Dendritic cell treated with granulocyte-macrophage colony-stimulating factor and Interleukin-4, amounts not matched to agents 40 ng/mL and 50 ng/mL, for 4 days (primary cell): Measurements from ENCODE around the gene UACA.

ENCODE experiments used
- H3K27ac Mint-ChIP-seq: one replicate; pipeline ENCODE4 v1.8.0; 2022; ENCODE audit warnings: mild to moderate bottlenecking, mixed read lengths
- H3K27me3 Mint-ChIP-seq: one replicate; pipeline ENCODE4 v1.8.0; 2022; ENCODE audit warnings: mild to moderate bottlenecking, mixed read lengths
- H3K36me3 Mint-ChIP-seq: one replicate; pipeline ENCODE4 v1.8.0; 2022; ENCODE audit warnings: low read depth, mixed read lengths
- H3K4me1 Mint-ChIP-seq: one replicate; pipeline ENCODE4 v1.8.0; 2022; ENCODE audit warnings: low read depth, mixed read lengths
- H3K4me3 Mint-ChIP-seq: one replicate; pipeline ENCODE4 v1.8.0; 2022; ENCODE audit warnings: mild to moderate bottlenecking, moderate library complexity, mixed read lengths
- H3K9me3 Mint-ChIP-seq: one replicate; pipeline ENCODE4 v1.8.0; 2022; ENCODE audit warnings: mixed read lengths
- intact Hi-C: fragments of 100-400 bp; cut with micrococcal nuclease; formaldehyde crosslinking; loops from one replicate; pipeline ENCODE4 v1.15.0; 2022

UACA gene

DNA sequence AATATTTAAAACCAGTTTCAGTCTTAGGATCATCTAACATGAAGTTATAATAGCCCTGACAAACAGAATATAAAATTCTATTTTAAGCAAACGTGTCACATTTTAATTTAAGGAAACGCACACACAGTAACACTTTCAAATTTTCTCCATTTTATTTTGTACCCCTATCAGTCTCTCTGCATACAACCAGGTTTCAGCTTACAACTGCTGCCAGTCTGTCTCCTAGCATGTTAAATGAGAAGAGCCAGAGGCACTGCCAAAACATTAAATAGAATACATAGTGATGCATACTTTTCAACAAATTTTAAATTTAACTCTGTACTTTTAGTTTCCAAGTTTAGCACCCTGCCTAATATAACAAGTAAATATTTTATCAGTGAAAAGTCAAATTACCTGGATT is 60.8 kb downstream of the UACA start:
- Mint-ChIP-seq H3K9me3 (no peaks in the 10 kb centered on the region), H3K36me3 (no peaks in the 10 kb centered on the region), H3K27ac (no peak overlapping the region), H3K27me3 (peaks cover 7% of the 10 kb centered on the region), H3K4me1 (no peaks in the 10 kb centered on the region), H3K4me3 (no peak overlapping the region)
- intact Hi-C loops: no loop called here

DNA sequence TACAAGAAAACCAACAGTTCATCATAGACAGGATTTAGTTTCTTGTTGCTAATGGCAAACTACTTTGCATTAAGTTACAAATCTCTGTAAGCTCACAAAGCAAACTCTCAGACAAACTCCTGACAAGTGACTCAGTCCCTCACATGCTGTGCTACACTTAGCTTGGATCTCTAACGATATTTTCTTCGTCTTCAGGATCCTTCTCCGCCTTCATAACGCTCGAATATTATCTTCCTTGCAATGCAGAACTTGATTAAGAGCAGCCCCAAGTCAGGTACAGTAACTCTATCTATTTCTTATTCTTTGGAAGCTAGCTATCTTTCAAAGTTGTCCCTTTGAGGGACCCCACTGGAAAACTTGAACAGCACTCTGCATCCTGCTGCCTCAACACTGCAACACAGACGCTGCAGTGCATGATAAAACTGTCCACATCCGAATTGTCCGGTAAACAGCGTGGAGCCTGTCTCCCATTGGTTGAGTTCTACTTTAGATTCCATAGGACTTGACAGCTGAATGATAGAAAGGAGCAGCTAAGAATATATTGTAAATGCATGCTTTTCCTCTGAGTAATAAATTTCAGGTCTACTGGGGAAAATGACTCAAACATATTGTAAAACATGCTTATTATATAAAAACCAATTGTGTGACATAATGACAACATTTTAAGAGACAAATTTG is 61.3 kb downstream of the UACA start:
- intact Hi-C loops: no loop called here
- Mint-ChIP-seq H3K9me3 (no peaks in the 10 kb centered on the region), H3K36me3 (no peaks in the 10 kb centered on the region), H3K4me3 (no peak overlapping the region), H3K4me1 (no peaks in the 10 kb centered on the region), H3K27me3 (peaks cover 7% of the 10 kb centered on the region), H3K27ac (no peak overlapping the region)

DNA sequence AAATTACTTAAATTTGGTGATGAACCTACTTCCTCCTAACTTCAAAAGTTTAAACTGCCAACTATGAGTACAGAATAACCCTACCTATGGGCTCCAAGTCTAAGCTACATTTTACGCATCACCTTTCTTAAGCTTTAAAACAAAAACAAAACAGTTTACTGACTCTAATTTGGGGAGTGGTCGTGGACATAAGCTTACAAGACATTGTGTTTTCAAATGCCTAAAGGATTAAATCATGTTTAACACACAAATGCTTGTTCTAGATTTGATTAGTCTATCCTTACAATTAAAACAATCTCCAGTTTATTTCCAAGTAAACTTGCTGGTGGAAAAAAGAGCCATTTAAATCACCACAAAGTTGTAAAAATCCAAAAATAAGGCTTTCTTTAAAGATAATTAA is 62.2 kb downstream of the UACA start:
- peaks cover 7% of the 10 kb centered on the region for H3K27me3 Mint-ChIP-seq
- no peak overlapping the region for H3K4me3 Mint-ChIP-seq
- H3K9me3 Mint-ChIP-seq: no peaks in the 10 kb centered on the region

DNA sequence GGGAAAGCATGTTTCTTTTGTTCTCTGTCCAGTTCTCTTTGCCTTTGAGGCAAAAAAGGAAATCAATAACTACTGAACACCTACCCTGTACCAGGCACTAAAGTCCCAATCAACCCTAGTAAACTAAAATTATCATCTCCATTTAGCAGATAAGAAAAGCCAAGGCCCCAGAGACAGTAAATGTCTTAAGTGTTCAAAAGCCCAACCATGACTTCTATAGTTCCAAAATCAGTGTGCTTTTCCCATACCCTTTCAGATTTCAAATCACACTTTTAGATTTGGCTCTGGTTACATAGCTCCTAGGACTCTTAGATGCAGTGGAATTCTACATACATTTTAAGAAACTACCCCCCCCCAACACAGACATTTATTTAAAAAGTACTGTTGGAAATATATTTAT is 63.5 kb downstream of the UACA start:
- Mint-ChIP-seq H3K27me3 (peaks cover 7% of the 10 kb centered on the region), H3K4me1 (no peaks in the 10 kb centered on the region), H3K9me3 (no peaks in the 10 kb centered on the region), H3K4me3 (no peak overlapping the region), H3K27ac (no peak overlapping the region), H3K36me3 (no peaks in the 10 kb centered on the region)
- intact Hi-C loops: no loop called here

More for the DNA sequence above, 62.2 kb downstream of the UACA start:
- Mint-ChIP-seq H3K4me1 (no peaks in the 10 kb centered on the region), H3K27ac (no peak overlapping the region), H3K36me3 (no peaks in the 10 kb centered on the region)
- intact Hi-C loops: no loop called here

DNA sequence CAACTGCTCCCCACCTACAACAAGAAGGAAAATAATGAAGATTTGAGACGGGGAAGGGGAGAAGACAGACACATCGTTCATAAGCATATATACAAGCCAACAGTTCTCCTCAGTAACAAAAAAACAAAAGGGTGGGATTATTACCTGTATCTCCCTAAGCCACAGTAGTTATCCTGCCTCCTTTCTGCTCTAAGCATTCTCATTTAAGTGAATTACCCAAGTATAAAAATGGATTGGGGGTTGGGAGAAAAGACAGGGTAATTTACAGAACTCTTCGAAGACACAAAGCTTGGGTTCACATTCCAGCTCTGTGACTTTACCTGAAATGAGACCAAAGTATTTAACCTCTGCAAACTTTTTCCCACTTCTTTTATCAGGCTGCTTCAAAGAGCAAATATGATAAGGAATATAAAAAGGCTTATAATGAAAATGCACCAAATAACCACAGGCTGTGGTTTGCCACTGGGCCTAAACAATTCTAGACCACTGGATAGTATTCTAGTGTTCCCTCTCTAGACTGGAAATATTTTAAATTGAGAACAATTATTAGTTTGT is 64.4 kb downstream of the UACA start:
- Mint-ChIP-seq H3K27ac (no peak overlapping the region), H3K4me1 (no peaks in the 10 kb centered on the region), H3K27me3 (peaks cover 6% of the 10 kb centered on the region), H3K9me3 (no peaks in the 10 kb centered on the region), H3K36me3 (no peaks in the 10 kb centered on the region), H3K4me3 (no peak overlapping the region)
- intact Hi-C loops: no loop called here

DNA sequence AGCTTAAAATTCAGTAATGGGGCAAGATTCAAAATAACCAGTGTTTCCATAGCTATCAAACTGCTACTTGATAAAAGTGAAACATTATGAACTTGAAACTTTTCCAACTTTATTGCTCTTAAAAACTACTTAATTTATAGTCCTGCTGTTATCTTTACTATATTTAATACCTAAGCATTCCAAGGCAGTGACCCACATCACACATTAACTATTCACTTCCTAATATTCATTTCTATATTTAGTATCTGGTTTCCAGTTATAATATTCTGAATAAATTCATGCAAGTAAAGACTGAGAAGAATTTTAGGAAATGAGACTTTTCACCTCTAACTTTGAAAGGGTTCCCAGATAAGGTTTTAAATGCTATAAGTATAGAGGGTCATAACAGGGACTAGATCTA is 64.9 kb downstream of the UACA start:
- Mint-ChIP-seq H3K27ac (no peak overlapping the region), H3K4me3 (no peak overlapping the region), H3K27me3 (peaks cover 3% of the 10 kb centered on the region), H3K9me3 (no peaks in the 10 kb centered on the region), H3K36me3 (no peaks in the 10 kb centered on the region), H3K4me1 (no peaks in the 10 kb centered on the region)
- intact Hi-C loops: no loop called here

DNA sequence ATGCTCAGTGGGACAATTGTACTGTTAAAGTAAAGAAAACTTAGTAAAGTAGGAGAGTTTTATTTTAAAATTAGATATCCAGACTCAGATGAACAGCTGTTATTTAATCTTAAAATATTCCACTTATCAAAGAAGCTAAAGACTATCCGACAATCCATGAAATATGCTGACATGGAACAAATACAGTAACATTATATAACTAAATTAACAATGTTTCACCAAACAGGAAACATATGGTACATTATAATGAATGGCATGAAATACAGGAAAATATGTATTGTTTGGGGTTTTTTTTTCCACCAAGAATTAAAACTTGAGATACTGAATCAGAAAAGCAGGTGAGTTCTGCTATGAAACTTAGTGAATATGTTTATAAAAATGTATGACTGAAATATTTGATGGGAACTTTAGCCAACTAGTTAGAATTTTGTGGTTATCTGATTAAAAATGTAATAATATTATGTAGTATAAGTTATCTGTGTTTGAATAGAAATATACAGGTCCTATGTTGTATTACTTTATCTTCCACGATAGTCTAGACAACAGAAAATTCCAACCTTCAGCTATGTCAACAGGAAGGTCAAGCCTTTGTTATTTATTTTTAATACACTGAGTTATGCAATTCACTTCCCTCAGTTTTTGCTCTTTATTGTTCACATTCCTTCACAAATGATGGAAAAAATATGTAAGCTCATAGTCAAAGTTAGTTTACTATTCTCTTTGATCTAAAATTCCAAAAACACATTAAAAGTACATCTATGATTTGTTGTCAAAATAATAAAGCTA is 72.7 kb downstream of the UACA start:
- no peak overlapping the region for H3K4me3 Mint-ChIP-seq
- no peaks in the 10 kb centered on the region for H3K4me1 Mint-ChIP-seq
- H3K27me3 Mint-ChIP-seq: no peaks in the 10 kb centered on the region
- H3K36me3 Mint-ChIP-seq: peaks cover 7% of the 10 kb centered on the region
- intact Hi-C loops: no loop called here
- no peaks in the 10 kb centered on the region for H3K9me3 Mint-ChIP-seq
- H3K27ac Mint-ChIP-seq: no peak overlapping the region

DNA sequence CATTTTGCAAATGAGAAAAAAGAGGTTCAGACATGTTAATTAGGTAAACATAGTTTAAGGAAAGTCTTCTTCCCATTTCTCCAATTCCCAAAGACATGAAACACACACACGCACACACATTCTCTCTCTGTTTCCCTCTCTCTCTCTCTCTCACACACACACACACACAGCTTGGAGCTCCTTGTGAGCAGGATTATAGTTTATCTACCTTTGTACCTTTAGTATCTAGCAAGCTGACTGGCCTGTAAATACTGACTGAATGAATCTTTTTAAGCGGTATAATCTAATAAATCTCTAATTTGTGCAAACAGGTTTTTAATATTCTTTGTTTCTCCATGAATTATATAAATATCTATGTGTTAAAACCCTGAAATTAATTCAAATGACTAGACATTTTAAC is 73.3 kb downstream of the UACA start:
- Mint-ChIP-seq H3K36me3 (peaks cover 7% of the 10 kb centered on the region), H3K4me1 (no peaks in the 10 kb centered on the region)

DNA sequence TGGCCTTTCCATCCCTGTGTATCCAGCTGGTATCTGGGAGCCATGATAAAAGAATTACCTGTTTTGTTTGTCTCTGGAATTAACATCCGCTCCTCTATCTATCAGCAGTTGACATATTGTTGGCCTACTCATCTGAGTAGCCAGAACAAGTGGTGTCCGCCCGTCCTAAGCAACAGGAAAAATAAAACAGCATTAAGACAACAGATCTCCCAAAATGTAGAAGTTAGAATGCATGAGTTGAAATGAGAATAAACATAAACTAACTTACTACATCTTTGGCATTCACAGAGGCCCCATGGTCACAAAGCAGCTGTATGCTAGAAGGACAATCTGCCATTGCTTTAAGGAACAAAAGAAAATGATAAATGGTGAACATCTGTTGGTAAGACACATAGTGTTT is 75.9 kb downstream of the UACA start:
- intact Hi-C loops: no loop called here
- no peak overlapping the region for H3K4me3 Mint-ChIP-seq
- H3K27ac Mint-ChIP-seq: no peak overlapping the region
- no peaks in the 10 kb centered on the region for H3K27me3 Mint-ChIP-seq
- no peaks in the 10 kb centered on the region for H3K9me3 Mint-ChIP-seq
- H3K36me3 Mint-ChIP-seq: peaks cover 7% of the 10 kb centered on the region
- H3K4me1 Mint-ChIP-seq: no peaks in the 10 kb centered on the region

More for the DNA sequence above, 73.3 kb downstream of the UACA start:
- no peaks in the 10 kb centered on the region for H3K27me3 Mint-ChIP-seq
- no peak overlapping the region for H3K4me3 Mint-ChIP-seq
- H3K9me3 Mint-ChIP-seq: no peaks in the 10 kb centered on the region
- H3K27ac Mint-ChIP-seq: no peak overlapping the region
- intact Hi-C loops: no loop called here

DNA sequence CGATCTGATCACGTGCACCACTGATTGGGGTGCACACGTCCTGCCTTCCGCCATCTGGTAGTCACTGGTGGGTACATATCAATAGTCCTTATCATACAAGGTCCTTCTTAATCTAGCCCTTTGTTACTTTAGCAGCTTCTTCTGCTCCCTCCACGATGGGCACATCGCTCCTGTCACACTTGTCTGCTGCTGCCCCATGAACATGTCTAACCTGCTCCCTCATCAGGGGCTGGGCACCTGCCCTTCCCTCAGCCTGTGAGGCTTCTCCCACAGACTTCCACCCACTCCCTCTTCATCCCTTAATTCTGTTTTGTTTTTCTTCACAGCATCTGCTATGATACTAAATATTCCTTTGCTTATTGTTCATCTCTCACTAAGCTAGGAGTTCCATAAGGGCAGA is 82.5 kb downstream of the UACA start:
- H3K9me3 Mint-ChIP-seq: no peaks in the 10 kb centered on the region
- peaks cover 5% of the 10 kb centered on the region for H3K4me1 Mint-ChIP-seq
- intact Hi-C loops: loop anchor here (1.0 kb wide), 1 partner anchor 131 kb away; no protein-coding TSS in a partner anchor
- H3K36me3 Mint-ChIP-seq: peaks cover 5% of the 10 kb centered on the region
- peak overlapping the region; percentile 2 for H3K27ac Mint-ChIP-seq
- H3K27me3 Mint-ChIP-seq: peaks cover 3% of the 10 kb centered on the region
- H3K4me3 Mint-ChIP-seq: no peak overlapping the region

DNA sequence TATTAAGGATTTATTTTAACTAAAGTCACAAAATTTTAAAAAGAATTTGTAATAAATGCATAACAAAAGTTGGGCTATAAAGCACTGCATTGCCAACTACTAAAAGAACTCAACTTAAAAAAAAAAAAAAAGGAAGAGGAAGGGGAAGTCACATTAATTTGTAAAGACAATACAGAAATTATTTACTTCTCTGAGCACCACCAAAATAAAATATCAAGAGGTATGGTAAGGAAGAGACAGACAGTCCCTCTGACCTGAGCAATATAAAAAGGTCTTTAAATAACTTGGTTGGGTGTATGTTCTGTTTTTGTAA is 83.5 kb downstream of the UACA start:
- no peak overlapping the region for H3K4me3 Mint-ChIP-seq
- intact Hi-C loops: loop anchor here (1.0 to 10.0 kb wide), 2 partner anchors 45 to 132 kb away; no protein-coding TSS in a partner anchor
- peaks cover 3% of the 10 kb centered on the region for H3K27me3 Mint-ChIP-seq
- H3K27ac Mint-ChIP-seq: no peak overlapping the region
- peaks cover 5% of the 10 kb centered on the region for H3K36me3 Mint-ChIP-seq
- no peaks in the 10 kb centered on the region for H3K9me3 Mint-ChIP-seq
- H3K4me1 Mint-ChIP-seq: peaks cover 5% of the 10 kb centered on the region

DNA sequence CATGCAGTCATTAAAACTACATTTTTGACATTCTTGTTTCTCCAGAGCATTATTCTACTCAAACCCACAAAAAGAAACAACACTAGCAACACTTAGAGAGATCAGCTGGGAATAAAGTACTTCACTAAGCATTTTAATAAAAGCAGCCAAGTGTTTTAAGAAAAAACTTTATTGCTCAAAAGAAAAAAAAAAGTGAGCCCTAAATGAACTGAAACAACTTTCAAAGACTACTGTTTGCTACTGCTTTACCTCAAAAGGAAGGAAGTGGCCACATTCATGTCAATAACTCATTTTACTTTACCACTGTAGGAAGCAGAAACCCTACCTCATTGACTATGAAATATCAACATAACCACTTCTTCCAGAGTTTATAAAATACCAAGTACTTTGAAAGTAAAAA is 91.3 kb downstream of the UACA start:
- H3K9me3 Mint-ChIP-seq: no peaks in the 10 kb centered on the region
- intact Hi-C loops: loop anchor here (10.0 kb wide), 1 partner anchor 53 kb away; no protein-coding TSS in a partner anchor
- no peak overlapping the region for H3K4me3 Mint-ChIP-seq
- peaks cover 2% of the 10 kb centered on the region for H3K27me3 Mint-ChIP-seq
- H3K4me1 Mint-ChIP-seq: peaks cover 7% of the 10 kb centered on the region
- H3K36me3 Mint-ChIP-seq: no peaks in the 10 kb centered on the region
- no peak overlapping the region for H3K27ac Mint-ChIP-seq

DNA sequence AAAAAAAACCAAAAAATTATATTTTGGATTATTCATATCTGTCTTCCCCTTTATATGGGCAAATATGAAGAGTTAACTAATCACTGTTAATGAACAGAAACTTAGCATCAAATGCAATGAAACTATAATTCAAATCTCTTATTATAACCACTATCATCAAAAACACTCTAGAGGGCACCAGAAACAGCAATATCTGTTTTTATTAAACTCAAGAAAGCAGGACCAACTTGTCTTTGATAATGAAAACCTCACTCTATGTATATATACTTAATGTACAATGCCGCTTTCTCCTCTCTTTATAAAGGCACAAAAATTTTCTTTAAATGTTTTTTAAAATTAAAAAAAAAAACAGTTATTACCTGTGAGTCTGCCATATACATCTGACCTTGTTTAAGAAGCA is 92.7 kb downstream of the UACA start:
- intact Hi-C loops: loop anchor here (10.0 kb wide), 1 partner anchor 54 kb away; no protein-coding TSS in a partner anchor

DNA sequence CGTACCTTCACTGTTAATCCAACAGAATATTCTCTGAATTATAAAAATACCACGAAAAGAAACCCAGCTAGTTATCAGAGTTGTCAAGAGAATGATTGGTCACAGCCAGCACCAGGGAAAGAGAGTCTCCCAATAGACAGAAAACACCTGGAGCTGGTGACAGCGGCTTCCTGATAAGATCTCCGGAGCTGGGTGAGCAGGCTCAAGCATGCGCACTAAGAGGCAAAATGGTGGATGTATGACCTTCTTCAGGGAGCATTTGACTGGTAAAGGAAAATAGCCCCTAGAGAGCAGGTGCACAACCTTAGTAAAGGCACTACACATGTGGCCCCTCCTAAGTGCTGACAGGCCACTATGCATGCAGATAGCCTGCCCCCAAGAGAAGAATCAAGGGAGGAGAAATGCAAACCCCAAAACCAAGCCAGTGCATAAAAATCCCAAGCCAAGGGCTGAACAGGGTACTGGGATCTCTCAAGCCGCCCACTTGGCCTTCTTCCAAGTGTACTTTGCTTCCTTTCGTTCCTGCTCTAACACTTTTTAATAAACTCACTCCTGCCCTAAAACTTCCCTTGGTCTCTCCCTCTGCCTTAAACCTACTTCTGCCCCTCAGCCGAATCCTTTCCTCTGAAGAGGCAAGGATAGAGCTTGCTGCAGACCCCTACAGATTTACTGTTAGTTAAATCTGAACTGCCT is 93.2 kb downstream of the UACA start:
- Mint-ChIP-seq H3K4me3 (no peak overlapping the region), H3K27ac (no peak overlapping the region), H3K4me1 (peaks cover 7% of the 10 kb centered on the region), H3K27me3 (peaks cover 2% of the 10 kb centered on the region), H3K36me3 (no peaks in the 10 kb centered on the region), H3K9me3 (no peaks in the 10 kb centered on the region)
- intact Hi-C loops: loop anchor here (10.0 kb wide), 1 partner anchor 55 kb away; no protein-coding TSS in a partner anchor

More for the DNA sequence above, 92.7 kb downstream of the UACA start:
- Mint-ChIP-seq H3K4me1 (peaks cover 7% of the 10 kb centered on the region), H3K36me3 (no peaks in the 10 kb centered on the region), H3K4me3 (no peak overlapping the region), H3K27ac (no peak overlapping the region), H3K27me3 (peaks cover 2% of the 10 kb centered on the region), H3K9me3 (no peaks in the 10 kb centered on the region)
